GM06990 (cell line): ENCODE data around the gene CCDC92B.

ENCODE experiments used
- DNase-seq: peaks from one replicate; pipeline ENCODE4 v3.0.0-alpha.2; 2011; ENCODE audit not compliant: insufficient read length; ENCODE audit errors: extremely low read depth
- H3K27me3 ChIP-seq: replicated peaks from 2 replicates; pipeline ENCODE4 v1.6.0; 2011; ENCODE audit warnings: low read length; ENCODE audit not compliant: control insufficient read depth, insufficient read depth
- H3K36me3 ChIP-seq: 2 replicates; pipeline ENCODE4 v1.5.1; 2011; ENCODE audit warnings: low read length; ENCODE audit not compliant: control insufficient read depth, insufficient read depth
- H3K4me3 ChIP-seq: replicated peaks from 2 replicates; pipeline ENCODE4 v1.5.1; 2011; ENCODE audit warnings: low read depth, mild to moderate bottlenecking, control low read depth, low read length
- TF ChIP-seq, protein P1 (sequence below): IDR thresholded peaks from 2 replicates; pipeline ENCODE4 v1.5.1; 2011; ENCODE audit warnings: low read length, control low read depth, mild to moderate bottlenecking, inconsistent platforms; ENCODE audit not compliant: insufficient read depth, poor library complexity, severe bottlenecking

CCDC92B gene

DNA sequence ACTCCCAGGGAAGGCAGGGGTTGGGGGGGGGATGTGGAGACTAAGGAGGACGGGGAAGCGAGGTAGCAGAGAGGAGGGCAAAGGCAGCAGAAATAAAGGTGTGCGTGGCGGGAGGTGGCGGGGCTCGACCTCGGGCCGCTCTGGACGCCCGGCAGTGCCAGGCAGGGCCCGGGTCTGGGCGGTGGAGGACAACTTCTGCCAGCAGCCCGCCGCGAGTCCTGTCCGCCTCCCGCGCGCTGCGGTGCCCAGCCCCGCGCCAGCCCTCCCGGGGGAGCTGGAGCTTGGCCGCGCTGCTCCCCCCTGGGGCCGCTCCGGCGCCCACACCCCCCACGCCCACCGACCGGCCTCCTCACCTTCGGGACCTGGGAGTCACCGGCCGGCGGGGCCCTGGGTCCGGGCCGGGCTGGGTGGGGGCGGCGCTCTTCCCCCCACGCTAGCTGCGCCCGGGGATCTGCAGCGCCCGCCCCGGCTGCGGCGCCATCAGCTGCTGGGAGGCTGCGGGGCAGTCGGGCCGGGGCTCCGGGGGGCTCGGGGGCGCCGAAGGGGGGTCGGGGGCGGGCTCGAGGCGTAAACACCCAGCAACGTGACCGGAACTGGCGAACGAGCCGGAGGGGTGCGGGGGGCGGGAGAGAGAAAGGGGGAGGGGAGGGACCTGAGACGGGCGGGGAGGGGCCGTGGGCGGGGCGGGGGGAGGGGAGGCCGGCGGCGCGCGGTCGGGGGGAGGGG, at the start of gene CCDC92B:
Gene CCDC92B, minus strand, starts transcription at position 595 of the 726 bp plus-strand sequence. CDS start 14,507 bp downstream, outside the sequence.
- Histone ChIP-seq H3K36me3 (no peaks in the 10 kb centered on the region), H3K27me3 (peaks cover 4% of the 10 kb centered on the region), H3K4me3 (no peak within 1 kb of the TSS)
- TF ChIP-seq, protein P1, sequence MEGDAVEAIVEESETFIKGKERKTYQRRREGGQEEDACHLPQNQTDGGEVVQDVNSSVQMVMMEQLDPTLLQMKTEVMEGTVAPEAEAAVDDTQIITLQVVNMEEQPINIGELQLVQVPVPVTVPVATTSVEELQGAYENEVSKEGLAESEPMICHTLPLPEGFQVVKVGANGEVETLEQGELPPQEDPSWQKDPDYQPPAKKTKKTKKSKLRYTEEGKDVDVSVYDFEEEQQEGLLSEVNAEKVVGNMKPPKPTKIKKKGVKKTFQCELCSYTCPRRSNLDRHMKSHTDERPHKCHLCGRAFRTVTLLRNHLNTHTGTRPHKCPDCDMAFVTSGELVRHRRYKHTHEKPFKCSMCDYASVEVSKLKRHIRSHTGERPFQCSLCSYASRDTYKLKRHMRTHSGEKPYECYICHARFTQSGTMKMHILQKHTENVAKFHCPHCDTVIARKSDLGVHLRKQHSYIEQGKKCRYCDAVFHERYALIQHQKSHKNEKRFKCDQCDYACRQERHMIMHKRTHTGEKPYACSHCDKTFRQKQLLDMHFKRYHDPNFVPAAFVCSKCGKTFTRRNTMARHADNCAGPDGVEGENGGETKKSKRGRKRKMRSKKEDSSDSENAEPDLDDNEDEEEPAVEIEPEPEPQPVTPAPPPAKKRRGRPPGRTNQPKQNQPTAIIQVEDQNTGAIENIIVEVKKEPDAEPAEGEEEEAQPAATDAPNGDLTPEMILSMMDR: no peak
- no peak for DNase-seq

- no peak for DNase-seq
- H3K4me3 ChIP-seq: no peak overlapping the region
- TF ChIP-seq, protein P1: no peak
Measured at GRCh38 chr17:2798678-2799077, 49.2 kb upstream of the CCDC92B start.

GRCh38 chr17:2798188-2798587, 48.7 kb upstream of the CCDC92B start:
- TF ChIP-seq, protein P1: no peak
- H3K36me3 ChIP-seq: no peaks in the 10 kb centered on the region
- no peak overlapping the region for H3K4me3 ChIP-seq
- DNase-seq: no peak
- peaks cover 2% of the 10 kb centered on the region; the same call in 1 of the 2 replicates for H3K27me3 ChIP-seq

More at GRCh38 chr17:2798678-2799077, 49.2 kb upstream of the CCDC92B start:
- no peaks in the 10 kb centered on the region for H3K36me3 ChIP-seq
- H3K27me3 ChIP-seq: peaks cover 2% of the 10 kb centered on the region; the same call in 1 of the 2 replicates

DNA sequence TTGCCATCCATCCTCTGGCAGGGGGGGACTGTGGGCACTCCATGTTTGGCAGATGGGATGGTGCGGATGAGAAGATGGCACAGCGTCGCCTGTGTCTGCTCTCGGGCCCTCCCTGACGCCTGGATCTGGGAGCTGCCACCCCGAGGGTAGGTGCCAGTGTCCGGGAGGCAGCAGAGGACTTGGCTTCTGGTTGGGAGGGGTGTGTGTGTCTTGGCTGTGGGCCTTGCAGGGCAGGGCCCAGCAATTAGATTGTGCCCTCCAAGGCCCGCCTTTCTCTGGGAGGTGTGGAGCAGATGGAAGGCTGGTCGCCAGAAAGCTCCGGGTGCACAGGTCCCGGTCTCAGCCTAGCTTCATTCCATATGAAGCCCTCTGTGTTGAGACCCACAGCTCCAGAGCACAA, 48.2 kb upstream of the CCDC92B start:
- TF ChIP-seq, protein P1: no peak
- Histone ChIP-seq H3K36me3 (no peaks in the 10 kb centered on the region), H3K4me3 (no peak overlapping the region), H3K27me3 (peaks cover 2% of the 10 kb centered on the region; the same call in 1 of the 2 replicates)
- no peak for DNase-seq

- Histone ChIP-seq H3K4me3 (no peak overlapping the region), H3K36me3 (no peaks in the 10 kb centered on the region), H3K27me3 (peaks cover 2% of the 10 kb centered on the region; the same call in 1 of the 2 replicates)
- DNase-seq: no peak
- TF ChIP-seq, protein P1: no peak
Measured at GRCh38 chr17:2797226-2797625, 47.8 kb upstream of the CCDC92B start.
